COR-L47 (cell line): Measurements from ENCODE around the gene TEDC1.

ENCODE experiments used
- DNase-seq: peaks from one replicate; lab custom pipeline; 2025; lab: John Stamatoyannopoulos, UW

Gene TEDC1, protein sequence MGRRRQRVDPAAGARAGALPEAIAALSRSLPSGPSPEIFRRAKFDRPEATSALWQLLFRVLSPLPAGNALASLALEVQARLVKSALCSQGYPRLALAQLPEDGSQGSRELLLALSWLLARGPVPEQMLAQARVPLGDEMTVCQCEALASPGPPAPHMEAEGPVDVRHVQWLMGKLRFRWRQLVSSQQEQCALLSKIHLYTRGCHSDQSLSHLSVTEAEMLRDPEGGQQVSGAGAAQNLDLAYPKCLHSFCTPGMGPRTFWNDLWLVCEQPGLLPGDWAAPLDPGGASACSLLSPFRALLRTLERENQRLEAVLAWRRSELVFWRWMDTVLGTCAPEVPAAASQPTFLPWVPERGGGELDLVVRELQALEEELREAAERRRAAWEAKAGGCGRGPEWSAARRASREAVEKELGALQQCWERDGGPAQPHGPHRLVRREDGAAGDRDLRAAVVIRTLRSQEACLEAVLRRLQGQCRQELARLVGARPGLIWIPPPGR

DNA sequence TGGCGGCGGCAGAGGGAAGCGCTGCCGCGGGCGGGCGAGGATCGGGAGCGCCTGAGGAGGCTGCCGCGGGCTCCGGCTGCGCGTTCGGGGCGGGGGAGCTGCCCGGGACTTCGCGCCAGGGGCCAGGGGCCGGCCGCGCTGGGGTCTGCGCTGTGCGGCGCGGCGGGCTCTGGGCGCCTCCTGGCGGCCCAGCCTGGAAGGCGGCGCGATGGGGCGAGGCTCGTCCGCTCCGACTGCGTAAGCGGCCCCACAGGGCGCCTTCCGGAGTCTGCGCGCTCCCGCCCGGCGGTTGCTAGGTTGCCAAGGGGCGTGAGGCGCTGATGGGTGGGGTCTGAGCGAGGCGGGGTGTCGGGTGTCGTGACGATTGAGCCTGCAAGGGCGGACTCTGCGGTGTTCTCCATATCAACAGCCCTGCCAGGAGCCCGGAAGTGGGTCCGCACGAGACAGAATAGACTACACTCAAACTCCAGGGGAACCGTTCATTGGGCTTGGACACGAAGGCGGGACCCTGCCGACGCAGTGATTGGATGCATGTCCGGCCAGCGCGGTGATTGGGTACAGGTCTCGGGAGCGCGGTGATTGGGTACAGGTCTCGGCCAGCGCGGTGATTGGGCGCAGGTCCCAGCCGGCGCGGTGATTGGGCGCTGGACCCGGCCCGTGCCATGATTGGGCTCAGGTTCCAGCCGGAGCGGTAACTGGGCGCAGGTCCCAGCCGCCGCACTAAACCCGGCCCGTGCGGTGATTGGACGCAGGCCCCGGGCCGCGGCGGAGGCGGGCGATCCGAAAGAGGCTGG, at the start of gene TEDC1:
TEDC1 (plus strand) TSS at position 675 of the 794 bp plus-strand sequence. CDS start 130 bp downstream, outside the sequence.
- peak; percentile 100 for DNase-seq

- no peak for DNase-seq
These were observed 48.9 kb upstream of the TEDC1 start for GRCh38 chr14:105442125-105442524.

GRCh38 chr14:105442834-105443233, 48.2 kb upstream of the TEDC1 start:
- DNase-seq = no peak

GRCh38 chr14:105444859-105445258, 46.2 kb upstream of the TEDC1 start:
- no peak for DNase-seq

DNA sequence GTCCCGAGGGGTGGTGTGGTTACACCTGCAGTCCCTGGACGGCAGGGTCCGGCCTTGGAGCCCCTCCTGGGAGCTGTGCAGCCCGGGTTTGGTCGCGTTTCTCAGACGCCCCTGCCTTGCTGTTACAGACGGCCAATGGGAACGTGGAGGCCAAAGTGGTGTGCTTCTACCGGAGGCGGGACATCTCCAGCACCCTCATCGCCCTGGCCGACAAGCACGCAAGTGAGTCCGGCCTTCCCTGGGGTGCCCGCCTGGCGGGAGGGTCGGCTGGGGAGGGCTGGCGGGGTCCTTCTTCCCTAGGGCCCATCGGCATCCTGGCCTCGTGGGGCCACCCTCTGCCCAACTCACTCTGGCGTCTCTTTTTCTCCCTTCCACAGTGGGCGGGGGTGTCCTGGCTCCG, 45.8 kb upstream of the TEDC1 start:
- no peak for DNase-seq

DNA sequence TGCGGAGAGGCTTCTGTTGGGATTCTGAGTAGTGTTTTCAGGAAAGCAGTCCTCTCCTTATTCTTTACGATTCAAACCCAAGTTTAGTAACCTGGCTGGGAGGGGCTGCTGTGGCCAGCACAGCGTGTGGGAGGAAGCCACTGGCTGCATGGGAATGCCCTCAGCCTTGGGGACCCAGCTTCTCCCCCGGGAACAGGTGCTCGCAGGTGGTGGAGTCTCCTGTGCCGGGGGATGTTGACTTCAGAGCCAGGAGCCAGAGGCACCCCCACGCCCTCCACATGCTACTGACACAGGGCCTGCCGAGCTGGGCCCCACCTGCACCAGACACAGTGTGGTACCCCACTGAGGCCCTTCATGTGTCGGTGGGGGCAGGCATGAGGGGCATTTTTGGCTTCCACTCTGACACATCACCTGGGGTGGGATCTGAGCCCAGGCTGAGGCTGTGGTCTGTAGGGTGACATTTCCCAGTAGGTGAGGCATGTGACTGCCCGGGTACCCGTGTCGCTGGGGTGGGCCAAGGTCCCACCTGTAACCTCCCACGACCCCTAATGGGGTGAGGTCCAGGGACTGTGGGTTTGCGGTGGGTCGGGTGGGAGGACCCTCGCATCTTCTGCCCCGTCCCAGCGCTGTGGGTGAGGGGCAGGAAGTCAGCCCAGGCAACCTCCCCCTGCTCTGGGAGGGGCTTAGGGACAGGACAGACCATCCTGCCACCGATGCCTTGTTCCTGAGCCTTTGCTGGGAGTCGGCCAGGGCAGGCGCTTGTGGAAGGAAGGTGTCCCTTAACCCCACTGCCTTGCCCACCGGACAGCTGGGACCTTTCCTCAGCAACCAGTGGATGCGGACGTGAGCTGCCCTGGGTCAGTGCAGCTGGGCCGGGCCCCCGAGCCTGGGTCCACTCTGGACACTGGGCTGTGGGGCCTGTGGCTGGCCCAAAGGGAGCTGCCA, 44.9 kb upstream of the TEDC1 start:
- DNase-seq = no peak

GRCh38 chr14:105446971-105447370, 44.1 kb upstream of the TEDC1 start:
- no peak for DNase-seq

DNA sequence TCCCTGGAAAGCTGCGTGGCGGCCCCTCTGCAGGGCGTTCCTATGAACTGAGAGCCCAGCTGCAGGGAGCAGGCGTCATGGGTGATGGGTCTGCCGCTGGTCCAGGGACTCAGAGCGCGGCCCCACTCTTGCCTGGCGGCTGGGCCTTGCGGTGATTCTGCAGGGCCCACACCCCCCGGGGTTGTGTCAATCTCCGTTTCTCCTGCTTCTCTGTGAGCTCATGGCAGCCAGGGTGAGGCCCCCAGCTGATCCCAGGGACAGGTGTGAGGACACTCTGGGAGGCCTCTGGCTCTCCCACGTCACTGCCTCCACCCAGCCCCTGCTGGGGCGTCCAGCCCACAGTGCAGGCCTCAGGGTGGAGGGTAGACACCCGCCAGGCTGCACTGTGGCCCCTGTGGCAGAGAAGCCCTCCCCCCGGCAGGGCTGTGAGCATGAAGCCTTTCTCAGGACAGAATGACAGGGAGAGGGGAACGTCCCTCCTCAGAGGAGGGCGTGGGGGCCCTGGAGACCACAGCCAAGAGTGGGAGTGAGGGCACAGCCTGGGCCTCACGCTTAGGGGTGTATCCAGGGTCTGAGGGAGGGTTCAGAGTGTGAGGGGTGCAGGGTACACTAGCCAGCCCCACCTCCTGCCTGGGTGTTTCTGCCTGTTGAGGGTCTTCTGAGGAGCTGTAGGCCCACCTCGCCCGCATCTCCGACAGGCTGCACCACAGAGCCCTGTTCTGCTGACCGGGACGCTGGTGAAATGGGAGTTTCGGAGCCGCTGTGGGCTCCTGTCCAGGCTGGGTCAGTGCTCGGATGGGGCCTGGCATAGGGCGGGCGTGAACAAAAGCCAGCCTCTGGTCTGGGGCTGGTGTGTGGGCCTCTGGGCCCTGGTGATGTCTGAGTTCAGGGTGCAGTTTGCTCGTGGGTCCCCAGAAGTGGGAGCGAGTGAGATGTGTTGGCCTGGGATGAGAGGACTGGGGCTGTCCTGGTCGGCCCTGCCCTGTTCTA, 43.1 kb upstream of the TEDC1 start:
- DNase-seq = no peak

DNA sequence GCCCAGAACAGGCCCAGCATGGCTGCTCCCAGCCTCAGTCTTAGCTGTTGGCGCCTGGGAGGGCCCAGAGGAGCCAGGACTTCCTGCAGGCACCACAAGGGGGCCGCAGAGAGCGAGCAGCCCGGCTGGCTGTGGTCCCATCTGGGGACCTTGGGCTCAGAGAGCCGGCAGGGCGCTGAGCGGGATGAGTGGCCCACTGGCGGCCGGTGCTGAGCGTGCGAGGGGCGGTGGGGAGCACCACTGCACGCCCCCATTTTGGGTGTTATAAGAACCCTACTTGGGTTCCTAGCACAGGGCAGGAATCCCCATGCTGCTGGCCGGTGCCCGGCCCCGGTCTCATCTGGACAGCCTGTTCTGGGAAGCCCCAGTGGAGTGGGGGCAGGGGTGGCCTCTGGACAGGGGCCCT, 42.3 kb upstream of the TEDC1 start:
- DNase-seq = peak; percentile 31

DNA sequence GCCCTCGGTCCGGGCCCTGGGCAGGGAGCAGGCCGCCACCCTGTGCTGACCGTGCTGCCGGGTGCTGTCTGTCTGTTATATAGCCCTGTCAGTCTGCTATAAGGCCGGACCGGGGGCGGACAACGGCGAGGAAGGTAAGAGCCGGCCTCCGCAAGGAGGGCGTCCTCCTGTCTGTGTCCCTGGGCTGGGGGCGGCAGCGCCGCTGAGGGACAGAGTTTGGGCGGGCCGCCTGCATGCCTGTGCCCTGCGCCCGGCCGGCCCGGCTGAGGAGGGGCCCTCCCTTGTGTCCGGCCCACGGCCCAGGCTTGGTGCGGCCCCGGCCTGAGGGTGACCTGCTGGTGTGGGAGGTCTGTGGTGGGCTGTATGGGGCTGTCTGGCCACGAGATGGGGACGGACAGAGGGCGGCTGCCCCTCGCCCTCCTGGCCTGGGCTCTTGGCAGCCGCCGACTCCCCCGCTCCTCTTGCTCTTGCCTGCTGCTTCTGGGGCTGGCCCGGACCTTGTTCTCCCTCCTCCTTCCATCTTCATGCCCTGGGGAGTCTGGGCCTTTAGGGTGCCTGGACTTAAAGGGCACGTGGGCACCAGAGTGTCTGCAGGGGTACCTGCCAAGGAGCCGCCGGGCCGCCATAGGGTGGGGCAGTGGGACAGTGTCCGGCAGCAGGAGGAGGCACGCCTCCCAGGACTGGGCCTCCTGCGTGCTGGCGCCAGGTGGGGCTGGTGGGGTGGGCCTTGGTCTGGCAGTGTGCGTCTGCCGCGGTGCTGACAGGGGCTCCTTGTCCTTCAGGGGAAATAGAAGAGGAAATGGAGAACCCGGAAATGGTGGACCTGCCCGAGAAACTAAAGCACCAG, 41.5 kb upstream of the TEDC1 start:
- no peak for DNase-seq

GRCh38 chr14:105450123-105450505, 40.9 kb upstream of the TEDC1 start:
- no peak for DNase-seq

DNA sequence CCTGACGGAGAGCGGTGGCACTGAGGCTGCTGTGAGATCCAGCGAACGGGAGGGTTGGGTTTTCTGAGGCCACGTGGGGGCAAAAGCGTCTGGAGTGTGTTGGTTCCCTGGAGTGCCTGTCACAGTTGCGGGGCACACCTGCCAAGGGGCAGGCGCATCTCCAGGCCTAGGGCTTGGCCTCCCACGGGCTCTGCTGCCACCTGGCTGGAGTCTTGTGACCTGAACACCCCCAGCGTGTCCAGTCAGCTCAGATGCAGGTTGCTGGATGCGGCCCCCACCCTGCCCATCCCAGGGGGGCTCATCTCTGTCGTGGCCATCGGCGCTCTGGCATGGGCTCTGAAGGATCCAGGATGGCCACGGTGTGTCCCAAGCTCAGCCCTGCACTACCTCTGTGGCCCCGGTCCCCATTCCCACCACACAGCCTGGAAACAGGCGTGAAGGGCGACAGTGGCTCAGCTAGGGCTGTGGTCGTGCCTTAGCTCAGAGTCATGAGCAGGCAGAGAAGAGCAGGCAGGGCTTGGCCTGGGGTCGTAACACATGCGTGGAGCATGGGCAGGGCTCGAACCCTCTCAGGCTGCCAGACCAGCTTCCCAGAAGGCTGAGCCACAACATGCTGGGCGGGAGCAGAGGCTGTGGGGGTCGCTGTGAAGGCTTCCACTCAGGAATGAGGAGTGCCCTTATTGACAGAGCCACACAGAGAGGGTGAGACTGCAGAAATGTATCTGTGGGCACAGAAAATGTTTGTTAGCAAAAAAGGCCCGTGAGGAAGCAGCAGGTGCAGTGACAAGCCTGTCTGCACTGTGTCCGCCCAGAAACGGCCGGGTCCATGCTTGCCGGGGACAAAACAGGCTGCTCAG, 40.0 kb upstream of the TEDC1 start:
- DNase-seq = no peak

GRCh38 chr14:105452963-105453362, 38.1 kb upstream of the TEDC1 start:
- DNase-seq = no peak

GRCh38 chr14:105453847-105454246, 37.2 kb upstream of the TEDC1 start:
- DNase-seq = no peak

GRCh38 chr14:105455086-105455640, 35.9 kb upstream of the TEDC1 start:
- DNase-seq = no peak

- DNase-seq = no peak
These were observed 35.0 kb upstream of the TEDC1 start for GRCh38 chr14:105455766-105456660.
